Gastroesophageal sphincter (tissue), 4 donors: ENCODE results near the gene OXCT2. TPM values are rescaled to one million over a fixed set of nuclear protein-coding genes. Genes with fewer than 3 reads are reported as not detected.
A peak's percentile ranks its signal among the peaks of the same experiment; 100 is the strongest.

Experiments used
- ATAC-seq: fragments of 150-250 bp; one replicate; pipeline ENCODE4 v1.9.1; 2016; ENCODE audit warnings: mild to moderate bottlenecking, moderate library complexity
- H3K27ac ChIP-seq, 4 donors: fragments of 200-600 bp; sonication (generic) in 3 of 4; 1 replicate in 3 of 4; 2 replicates in 1 of 4; pipeline ENCODE4 v1.5.1; 2016 to 2019
- H3K27me3 ChIP-seq: fragments of 200-600 bp; sonication (generic); one replicate; pipeline ENCODE4 v1.5.1; 2019
- H3K36me3 ChIP-seq, 2 donors: fragments of 200-600 bp; sonication (generic); one replicate each; pipeline ENCODE4 v1.5.1; 2019; ENCODE audit warnings: control low read depth in 1 of 2
- H3K4me1 ChIP-seq, 3 donors: fragments of 200-600 bp; sonication (generic); 1 replicate in 2 of 3; 2 replicates in 1 of 3; pipeline ENCODE4 v1.5.1; 2016 to 2019; ENCODE audit warnings: control low read depth in 2 of 3
- H3K4me3 ChIP-seq, 2 donors: fragments of 200-600 bp; sonication (generic); one replicate each; pipeline ENCODE4 v1.5.1; 2019; ENCODE audit warnings: mild to moderate bottlenecking in 1 of 2, moderate library complexity in 1 of 2
- H3K9me3 ChIP-seq, 3 donors: fragments of 200-600 bp; sonication (generic); one replicate each; pipeline ENCODE4 v1.5.1; 2017 to 2019; ENCODE audit warnings: control low read depth in 2 of 3
- EP300 ChIP-seq: sonication (generic); formaldehyde crosslinking; IDR thresholded peaks from one replicate; pipeline ENCODE4 v1.6.1; 2017; ENCODE audit warnings: antibody characterized with exemption, mild to moderate bottlenecking
- POLR2A ChIP-seq, 2 donors: fragments of 450-650 bp; IDR thresholded peaks; one replicate each; pipeline ENCODE4 v1.6.1; 2017; ENCODE audit warnings: antibody characterized with exemption in 2 of 2, mild to moderate bottlenecking in 2 of 2, moderate library complexity in 1 of 2
- POLR2AphosphoS5 ChIP-seq: sonication (generic); formaldehyde crosslinking; IDR thresholded peaks from one replicate; pipeline ENCODE4 v1.6.1; 2017; ENCODE audit warnings: antibody characterized with exemption
- WGBS, 2 donors: methylation state at CpG; one replicate each; pipeline ENCODE4 v1.1.5; 2018; ENCODE audit warnings: low coverage in 1 of 2; 5-methylcytosine and 5-hydroxymethylcytosine counted together
- total RNA-seq, 4 donors: library from RNA; depleted of rRNA; stranded (reverse); fragments of >200 nt; gene quantifications; one replicate each; pipeline ENCODE4 v1.1.0, GENCODE V29; 2016
- TF ChIP-seq, protein P1 (sequence below), 4 experiments: fragments of 200-600 bp in 2 of 4; fragments of 450-650 bp in 2 of 4; sonication (generic) in 1 of 4; IDR thresholded peaks; one replicate each; pipeline ENCODE4 v1.5.1; 2017 to 2019; ENCODE audit warnings: antibody characterized with exemption in 4 of 4, mild to moderate bottlenecking in 2 of 4, moderate library complexity in 2 of 4

OXCT2 gene
- total RNA-seq, 4 donors from 2014 or later, result 0.49 to 2.6 (median 1.6) TPM

DNA sequence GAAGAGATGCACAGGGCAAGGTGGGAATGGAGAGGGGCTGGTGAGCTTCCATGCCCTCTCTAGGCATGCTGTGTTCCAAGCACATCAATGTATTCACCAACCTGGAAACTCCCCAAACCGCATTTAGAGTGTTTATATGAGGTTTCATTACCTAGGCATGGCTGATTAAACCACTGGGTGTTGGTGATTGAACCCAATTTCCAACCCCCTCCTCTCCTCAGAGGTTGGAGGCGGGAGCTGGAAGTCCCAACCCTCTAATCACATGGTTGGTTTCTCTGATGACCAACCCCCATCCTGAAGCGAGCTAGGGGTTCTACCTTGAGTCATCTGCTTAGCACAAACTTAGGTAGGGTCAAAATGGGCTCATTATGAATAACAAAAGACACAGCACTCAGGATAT lies 35.4 kb downstream of the OXCT2 start:
- Histone ChIP-seq H3K9me3 (no peaks in the 10 kb centered on the region), H3K4me3 (no peak overlapping the region), H3K4me1 (peaks cover 0 to 46% (median 10%) of the 10 kb centered on the region in 3 donors), H3K27me3 (peaks cover 10% of the 10 kb centered on the region), H3K27ac (no peak overlapping the region), H3K36me3 (peaks cover 0 to 8% of the 10 kb centered on the region in 2 donors)
- no peak for ATAC-seq
- TF ChIP-seq POLR2A (IDR thresholded peaks at IDR 0.05), result no peak
- no peak for TF ChIP-seq POLR2AphosphoS5
- TF ChIP-seq, protein P1, sequence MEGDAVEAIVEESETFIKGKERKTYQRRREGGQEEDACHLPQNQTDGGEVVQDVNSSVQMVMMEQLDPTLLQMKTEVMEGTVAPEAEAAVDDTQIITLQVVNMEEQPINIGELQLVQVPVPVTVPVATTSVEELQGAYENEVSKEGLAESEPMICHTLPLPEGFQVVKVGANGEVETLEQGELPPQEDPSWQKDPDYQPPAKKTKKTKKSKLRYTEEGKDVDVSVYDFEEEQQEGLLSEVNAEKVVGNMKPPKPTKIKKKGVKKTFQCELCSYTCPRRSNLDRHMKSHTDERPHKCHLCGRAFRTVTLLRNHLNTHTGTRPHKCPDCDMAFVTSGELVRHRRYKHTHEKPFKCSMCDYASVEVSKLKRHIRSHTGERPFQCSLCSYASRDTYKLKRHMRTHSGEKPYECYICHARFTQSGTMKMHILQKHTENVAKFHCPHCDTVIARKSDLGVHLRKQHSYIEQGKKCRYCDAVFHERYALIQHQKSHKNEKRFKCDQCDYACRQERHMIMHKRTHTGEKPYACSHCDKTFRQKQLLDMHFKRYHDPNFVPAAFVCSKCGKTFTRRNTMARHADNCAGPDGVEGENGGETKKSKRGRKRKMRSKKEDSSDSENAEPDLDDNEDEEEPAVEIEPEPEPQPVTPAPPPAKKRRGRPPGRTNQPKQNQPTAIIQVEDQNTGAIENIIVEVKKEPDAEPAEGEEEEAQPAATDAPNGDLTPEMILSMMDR (IDR thresholded peaks at IDR 0.05), result no peak
- TF ChIP-seq EP300, result no peak
- 44 to 80% methylated on average over 1 to 3 of the region's 3 CpGs for WGBS, 2 donors

DNA sequence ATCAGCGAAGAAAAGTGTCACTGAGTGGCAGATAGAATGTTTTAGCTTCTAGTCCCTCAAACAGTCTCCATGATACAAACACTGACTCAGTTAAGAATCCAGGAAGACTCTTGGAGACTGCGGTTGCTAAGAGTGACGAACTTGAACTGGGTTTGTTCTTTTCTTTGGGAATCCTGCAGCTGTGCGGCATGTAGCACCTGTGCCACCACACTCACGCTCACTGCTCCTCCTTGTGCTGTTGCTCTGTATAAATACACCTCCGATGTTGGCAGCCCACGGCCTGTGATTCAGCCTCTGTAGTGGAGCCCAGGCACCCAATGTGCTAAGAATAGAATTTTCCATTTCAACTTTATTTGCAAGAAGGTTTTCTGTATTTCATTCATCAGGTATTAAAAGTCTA lies 38.0 kb downstream of the OXCT2 start:
- peak overlapping the region in 2 of 4 donors; percentile 14 to 28 for H3K27ac ChIP-seq

DNA sequence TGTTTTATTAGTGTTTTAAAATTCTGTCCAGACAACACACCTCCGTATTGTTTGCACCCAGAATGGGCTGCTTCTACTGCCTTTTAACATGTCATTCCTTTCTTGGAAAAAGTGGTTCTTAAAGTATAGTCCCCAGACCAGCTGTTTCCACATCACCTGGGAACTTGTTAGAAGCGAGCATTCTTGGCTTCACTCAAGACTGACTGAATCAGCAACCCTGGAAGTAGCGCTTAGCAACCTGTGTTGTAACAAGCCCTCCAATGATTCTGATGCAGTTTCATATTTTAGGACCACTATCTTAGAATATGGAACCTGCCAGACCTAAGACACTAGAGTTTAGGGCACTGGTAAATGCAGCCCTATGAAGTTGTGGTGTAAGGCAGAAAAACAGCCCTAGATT lies 38.4 kb downstream of the OXCT2 start:
- WGBS, 2 donors, result 38 to 40% methylated on average over 2 to 3 of the region's 3 CpGs
- TF ChIP-seq EP300, result no peak
- no peak for TF ChIP-seq POLR2AphosphoS5
- no peak for TF ChIP-seq POLR2A (IDR thresholded peaks at IDR 0.05)
- TF ChIP-seq, protein P1 (IDR thresholded peaks at IDR 0.05), result no peak
- no peaks in the 10 kb centered on the region for H3K9me3 ChIP-seq
- H3K4me1 ChIP-seq, result peaks cover 0 to 23% (median 0%) of the 10 kb centered on the region in 3 donors
- H3K36me3 ChIP-seq, result no peaks in the 10 kb centered on the region
- ATAC-seq, result no peak
- H3K27me3 ChIP-seq, result peaks cover 28% of the 10 kb centered on the region
- no peak overlapping the region for H3K4me3 ChIP-seq
- no peak overlapping the region for H3K27ac ChIP-seq

More for the DNA sequence above, 38.0 kb downstream of the OXCT2 start:
- H3K27me3 ChIP-seq, result peaks cover 24% of the 10 kb centered on the region
- no peak overlapping the region for H3K4me3 ChIP-seq
- H3K9me3 ChIP-seq, result no peaks in the 10 kb centered on the region
- peaks cover 0 to 25% (median 0%) of the 10 kb centered on the region in 3 donors for H3K4me1 ChIP-seq
- TF ChIP-seq, protein P1 (IDR thresholded peaks at IDR 0.05), result no peak
- TF ChIP-seq EP300, result no peak
- TF ChIP-seq POLR2A (IDR thresholded peaks at IDR 0.05), result no peak
- TF ChIP-seq POLR2AphosphoS5, result no peak
- ATAC-seq, result no peak
- no peaks in the 10 kb centered on the region for H3K36me3 ChIP-seq
- WGBS, 2 donors, result 20 to 37% methylated on average over 6 to 7 of the region's 7 CpGs

DNA sequence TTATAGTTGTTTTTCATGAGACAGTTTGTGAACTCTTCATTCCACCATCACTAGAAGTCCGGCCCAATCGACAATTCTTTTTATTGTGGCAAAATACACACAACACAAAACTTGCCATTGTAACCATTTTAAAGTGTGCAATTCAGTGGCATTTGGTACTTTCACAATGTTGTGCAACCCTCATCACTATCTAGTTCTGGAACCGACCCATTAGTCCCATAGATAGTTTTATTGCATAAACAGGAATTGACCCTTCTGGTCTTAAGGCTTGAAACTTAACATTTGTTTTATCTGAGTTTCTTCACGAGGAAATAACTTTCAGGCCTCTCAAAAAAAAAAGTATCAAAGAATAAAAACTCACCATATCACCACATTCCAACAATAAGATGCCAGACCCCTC lies 41.3 kb downstream of the OXCT2 start:
- Histone ChIP-seq H3K27ac (no peak overlapping the region), H3K4me1 (peaks cover 0 to 22% (median 0%) of the 10 kb centered on the region in 3 donors), H3K27me3 (peaks cover 34% of the 10 kb centered on the region), H3K36me3 (no peaks in the 10 kb centered on the region), H3K9me3 (no peaks in the 10 kb centered on the region), H3K4me3 (no peak overlapping the region)
- WGBS, 2 donors, result 47 to 70% methylated on average over 2 to 3 of the region's 4 CpGs
- no peak for ATAC-seq
- TF ChIP-seq, protein P1 (IDR thresholded peaks at IDR 0.05), result no peak
- no peak for TF ChIP-seq EP300
- TF ChIP-seq POLR2A (IDR thresholded peaks at IDR 0.05), result no peak
- no peak for TF ChIP-seq POLR2AphosphoS5

DNA sequence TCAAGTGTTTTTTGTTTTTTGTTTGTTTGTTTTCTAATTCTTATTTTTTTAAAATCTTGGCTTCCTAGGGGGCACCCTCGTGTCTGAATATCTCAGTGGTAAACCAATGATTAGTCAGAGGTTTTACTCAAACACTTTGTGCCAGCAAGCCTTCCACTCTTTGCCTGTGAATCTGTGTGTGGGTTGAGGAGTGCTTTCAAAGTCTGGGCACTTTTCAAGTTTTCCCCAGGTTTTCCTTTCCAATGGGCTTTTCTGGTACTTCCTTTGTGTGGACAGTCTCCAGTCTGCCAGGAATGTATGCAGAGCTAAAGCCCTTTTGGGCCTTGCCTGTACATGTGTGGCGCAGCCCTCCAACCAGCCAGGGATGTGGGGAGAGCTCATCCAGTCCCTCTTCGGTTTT lies 42.1 kb downstream of the OXCT2 start:
- no peak for ATAC-seq
- Histone ChIP-seq H3K9me3 (no peaks in the 10 kb centered on the region), H3K36me3 (no peaks in the 10 kb centered on the region), H3K27ac (no peak overlapping the region), H3K27me3 (peaks cover 31% of the 10 kb centered on the region), H3K4me3 (no peak overlapping the region), H3K4me1 (peaks cover 0 to 14% (median 0%) of the 10 kb centered on the region in 3 donors)
- TF ChIP-seq POLR2AphosphoS5, result no peak
- no peak for TF ChIP-seq POLR2A (IDR thresholded peaks at IDR 0.05)
- TF ChIP-seq, protein P1 (IDR thresholded peaks at IDR 0.05), result no peak
- TF ChIP-seq EP300, result no peak
- WGBS, 2 donors, result 53 to 61% methylated on average over 2 to 3 of the region's 3 CpGs
